IPS-18a (cell line): ENCODE data around the gene TDRKH.
"Not testable (repeated sequence)": the region's sequence is repeated elsewhere in the genome, so short reads cannot be mapped to it uniquely, and the experiment has no call there.

ENCODE experiments used
- H3K27ac ChIP-seq: one replicate; pipeline ENCODE4 v1.5.1; 2013; ENCODE audit warnings: low read length
- H3K27me3 ChIP-seq: one replicate; pipeline ENCODE4 v1.6.1; 2013; ENCODE audit warnings: mild to moderate bottlenecking, low read length; ENCODE audit not compliant: control insufficient read depth, insufficient read depth
- H3K36me3 ChIP-seq: one replicate; pipeline ENCODE4 v1.6.1; 2013; ENCODE audit warnings: low read depth, low read length; ENCODE audit not compliant: control insufficient read depth
- H3K4me1 ChIP-seq: one replicate; pipeline ENCODE4 v1.6.1; 2013; ENCODE audit warnings: low read depth, low read length; ENCODE audit not compliant: control insufficient read depth
- H3K4me3 ChIP-seq: one replicate; pipeline ENCODE4 v1.5.1; 2013; ENCODE audit warnings: low read length
- H3K9ac ChIP-seq: one replicate; pipeline ENCODE4 v1.6.1; 2013; ENCODE audit warnings: mild to moderate bottlenecking, low read length, moderate library complexity
- H3K9me3 ChIP-seq: one replicate; pipeline ENCODE4 v1.6.1; 2013; ENCODE audit warnings: low read depth, low read length; ENCODE audit not compliant: control insufficient read depth

The TDRKH gene

DNA sequence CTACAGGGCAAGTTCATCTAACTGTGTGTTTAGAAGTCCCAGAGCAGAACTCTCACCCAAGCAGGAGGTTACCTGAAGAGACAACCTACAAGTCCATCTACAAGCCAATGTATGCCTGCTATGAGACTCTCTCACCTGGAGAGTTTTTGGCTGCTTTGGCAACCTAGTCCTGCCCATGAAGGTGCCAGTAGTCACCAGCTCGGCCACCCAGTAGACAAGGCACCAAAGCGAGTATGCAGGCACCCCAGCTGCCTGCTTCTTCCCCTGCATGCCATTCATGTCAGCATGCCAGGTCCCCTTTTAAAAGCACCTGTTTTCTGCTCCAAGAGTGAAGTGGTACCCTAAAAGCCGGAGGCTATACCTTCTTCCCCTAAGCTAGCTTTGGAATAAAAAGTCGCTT is 48.8 kb downstream of the TDRKH start:
- Histone ChIP-seq H3K9me3 (peaks cover 15% of the 10 kb centered on the region), H3K4me3 (no peak overlapping the region), H3K27ac (no peak overlapping the region), H3K27me3 (no peaks in the 10 kb centered on the region), H3K36me3 (no peaks in the 10 kb centered on the region), H3K4me1 (no peaks in the 10 kb centered on the region), H3K9ac (no peak overlapping the region)

- no peak overlapping the region for H3K27ac ChIP-seq
- H3K36me3 ChIP-seq, result no peaks in the 10 kb centered on the region
Observed at GRCh38 chr1:151739590-151740355, 50.5 kb downstream of the TDRKH start.

DNA sequence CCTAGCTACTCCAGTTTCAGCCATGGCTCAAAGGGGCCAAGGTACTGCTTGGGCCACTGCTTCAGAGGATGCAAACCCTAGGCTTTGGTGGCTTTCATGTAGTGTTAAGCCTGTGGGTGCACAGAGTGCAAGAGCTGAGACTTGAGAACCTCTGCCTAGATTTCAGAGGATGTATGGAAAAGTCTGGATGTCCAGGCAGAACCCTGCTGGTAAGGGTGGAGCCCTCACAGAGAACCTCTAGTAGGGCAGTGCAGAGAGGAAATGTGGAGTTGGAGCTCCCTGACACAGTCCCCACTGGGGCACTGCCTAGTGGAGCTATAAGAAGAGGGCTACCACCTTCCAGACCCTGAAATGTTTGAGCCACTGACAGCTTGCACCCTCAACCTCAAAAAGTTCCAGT is 52.8 kb downstream of the TDRKH start:
- no peak overlapping the region for H3K27ac ChIP-seq
- H3K4me3 ChIP-seq, result no peak overlapping the region
- no peaks in the 10 kb centered on the region for H3K36me3 ChIP-seq
- H3K9me3 ChIP-seq, result peaks cover 15% of the 10 kb centered on the region
- no peaks in the 10 kb centered on the region for H3K27me3 ChIP-seq
- peaks cover 4% of the 10 kb centered on the region for H3K4me1 ChIP-seq
- no peak overlapping the region for H3K9ac ChIP-seq

More at GRCh38 chr1:151739590-151740355, 50.5 kb downstream of the TDRKH start:
- no peaks in the 10 kb centered on the region for H3K27me3 ChIP-seq
- H3K9me3 ChIP-seq, result peaks cover 15% of the 10 kb centered on the region
- H3K4me1 ChIP-seq, result peaks cover 2% of the 10 kb centered on the region
- H3K9ac ChIP-seq, result no peak overlapping the region
- H3K4me3 ChIP-seq, result no peak overlapping the region

DNA sequence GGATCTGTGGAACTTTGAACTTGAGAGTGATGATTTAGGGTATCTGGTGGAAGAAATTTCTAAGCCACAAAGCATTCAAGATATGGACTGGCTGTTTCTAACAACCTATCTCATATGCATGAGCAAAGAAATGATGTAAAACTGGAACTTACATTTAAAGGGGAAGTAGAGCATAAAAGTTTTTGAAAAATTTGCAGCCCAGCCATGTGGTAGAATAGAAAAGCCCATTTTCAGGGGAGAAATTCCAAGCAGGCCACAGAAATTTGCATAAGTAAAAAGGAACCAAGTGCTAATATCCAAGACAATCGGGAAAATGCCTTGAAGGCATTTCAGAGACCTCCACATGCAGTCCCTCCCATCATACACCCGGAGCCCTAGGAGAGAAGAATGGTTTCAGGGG is 53.3 kb downstream of the TDRKH start:
- Histone ChIP-seq H3K4me1 (peaks cover 4% of the 10 kb centered on the region), H3K27ac (no peak overlapping the region), H3K9me3 (peaks cover 15% of the 10 kb centered on the region), H3K36me3 (no peaks in the 10 kb centered on the region), H3K4me3 (no peak overlapping the region), H3K9ac (no peak overlapping the region), H3K27me3 (no peaks in the 10 kb centered on the region)

DNA sequence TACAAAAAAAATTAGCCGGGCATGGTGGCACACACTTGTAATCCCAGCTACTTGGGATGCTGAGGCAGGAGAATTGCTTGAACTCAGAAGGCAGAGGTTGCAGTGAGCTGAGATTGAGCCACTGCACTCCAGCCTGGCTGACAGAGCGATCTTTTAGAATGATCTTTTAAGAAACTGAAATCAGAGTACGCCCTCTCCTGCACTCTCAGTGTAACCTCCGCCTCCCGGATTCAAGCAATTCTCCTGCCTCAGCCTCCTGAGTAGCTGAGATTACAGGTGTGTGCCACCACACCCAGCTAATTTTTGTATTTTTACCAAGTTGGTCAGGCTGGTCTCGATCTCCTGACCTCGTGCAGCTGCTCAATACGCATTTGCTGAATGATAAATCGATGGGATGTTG is 56.3 kb downstream of the TDRKH start:
- H3K27ac ChIP-seq, H3K4me3 ChIP-seq, H3K36me3 ChIP-seq, H3K9ac ChIP-seq, H3K27me3 ChIP-seq, H3K4me1 ChIP-seq: not testable (repeated sequence)
- peaks cover 15% of the 10 kb centered on the region for H3K9me3 ChIP-seq

GRCh38 chr1:151733126-151733525 is 57.2 kb downstream of the TDRKH start:
- peaks cover 10% of the 10 kb centered on the region for H3K9me3 ChIP-seq
- no peak overlapping the region for H3K4me3 ChIP-seq
- no peak overlapping the region for H3K27ac ChIP-seq
- peaks cover 18% of the 10 kb centered on the region for H3K4me1 ChIP-seq
- H3K36me3 ChIP-seq, result no peaks in the 10 kb centered on the region
- H3K27me3 ChIP-seq, result peaks cover under 1% of the 10 kb centered on the region
- no peak overlapping the region for H3K9ac ChIP-seq

DNA sequence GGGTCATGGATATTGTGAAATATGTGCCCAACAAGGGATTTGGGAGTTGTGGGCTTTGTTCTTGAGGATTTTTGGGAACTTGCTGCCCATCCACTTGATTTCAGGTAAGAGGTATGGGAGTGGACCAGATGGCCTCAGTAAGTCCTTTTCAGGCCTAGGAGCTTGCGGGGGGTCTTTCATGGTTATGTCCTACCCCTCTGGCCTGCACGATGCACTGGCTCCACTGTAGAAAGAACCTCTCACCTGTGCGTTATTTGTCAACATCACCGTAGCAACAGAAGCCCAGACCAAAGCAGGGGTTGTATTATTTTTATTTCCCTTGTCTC is 60.4 kb downstream of the TDRKH start:
- Histone ChIP-seq H3K9ac (no peak overlapping the region), H3K27ac (no peak overlapping the region), H3K9me3 (no peaks in the 10 kb centered on the region), H3K4me1 (peaks cover 22% of the 10 kb centered on the region), H3K27me3 (peaks cover 11% of the 10 kb centered on the region), H3K4me3 (no peak overlapping the region), H3K36me3 (no peaks in the 10 kb centered on the region)

- no peak overlapping the region for H3K27ac ChIP-seq
- peak overlapping the region; percentile 1 for H3K4me3 ChIP-seq
- H3K27me3 ChIP-seq, result peaks cover 11% of the 10 kb centered on the region
- no peak overlapping the region for H3K9ac ChIP-seq
- H3K9me3 ChIP-seq, result no peaks in the 10 kb centered on the region
- H3K36me3 ChIP-seq, result no peaks in the 10 kb centered on the region
- peaks cover 20% of the 10 kb centered on the region for H3K4me1 ChIP-seq
Observed at GRCh38 chr1:151729157-151729965, 60.9 kb downstream of the TDRKH start.

- Histone ChIP-seq H3K27ac (no peak overlapping the region), H3K9ac (no peak overlapping the region), H3K4me3 (peak overlapping the region; percentile 32), H3K36me3 (no peaks in the 10 kb centered on the region), H3K27me3 (peaks cover 17% of the 10 kb centered on the region), H3K4me1 (peaks cover 27% of the 10 kb centered on the region), H3K9me3 (no peaks in the 10 kb centered on the region)
Observed at GRCh38 chr1:151728151-151729054, 61.9 kb downstream of the TDRKH start.

DNA sequence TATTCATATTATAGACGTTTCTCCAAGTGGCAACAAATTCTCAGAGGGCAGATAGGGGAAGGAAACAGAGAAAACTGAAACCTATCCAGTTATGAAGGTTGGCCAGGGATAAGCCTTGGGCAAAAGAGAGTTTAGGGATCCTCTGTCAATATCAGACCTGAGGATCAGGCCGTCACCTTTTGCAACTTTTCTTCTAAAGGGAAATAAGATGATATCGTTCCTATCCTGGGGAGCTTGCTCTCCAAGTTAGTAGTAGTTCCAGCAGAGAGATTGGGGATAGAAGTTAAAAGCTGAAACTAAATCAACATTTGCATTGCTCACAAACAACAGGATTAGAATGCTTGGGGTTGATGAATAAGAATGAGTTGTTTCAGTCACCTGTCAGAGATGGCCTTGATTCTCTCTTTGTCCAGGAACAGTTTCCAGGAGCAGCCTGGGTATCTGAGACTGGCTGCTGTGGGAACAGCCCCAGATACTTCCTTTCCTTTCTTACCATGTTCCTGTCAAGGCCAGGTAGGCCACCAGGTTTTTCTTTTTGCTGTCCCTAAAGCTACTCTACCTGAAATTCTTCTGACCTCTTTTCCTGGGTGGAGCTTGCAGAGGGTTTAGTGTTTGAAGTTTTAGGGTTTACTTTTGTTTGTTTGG is 66.5 kb downstream of the TDRKH start:
- Histone ChIP-seq H3K9me3 (no peaks in the 10 kb centered on the region), H3K4me1 (peaks cover 28% of the 10 kb centered on the region), H3K9ac (no peak overlapping the region), H3K27ac (no peak overlapping the region), H3K27me3 (peaks cover 59% of the 10 kb centered on the region), H3K36me3 (no peaks in the 10 kb centered on the region), H3K4me3 (no peak overlapping the region)
